GM18907 (cell line): ENCODE measurements around the gene TREX2.
A peak's percentile ranks its signal among the peaks of the same experiment; 100 is the strongest.

Experiments used
- ATAC-seq: cut with Tn5 transposase; IDR thresholded peaks from one replicate; pipeline ENCODE4 v1.9.1; 2021; ENCODE audit warnings: mild to moderate bottlenecking, moderate library complexity; ENCODE audit not compliant: unreplicated experiment

The TREX2 gene

DNA sequence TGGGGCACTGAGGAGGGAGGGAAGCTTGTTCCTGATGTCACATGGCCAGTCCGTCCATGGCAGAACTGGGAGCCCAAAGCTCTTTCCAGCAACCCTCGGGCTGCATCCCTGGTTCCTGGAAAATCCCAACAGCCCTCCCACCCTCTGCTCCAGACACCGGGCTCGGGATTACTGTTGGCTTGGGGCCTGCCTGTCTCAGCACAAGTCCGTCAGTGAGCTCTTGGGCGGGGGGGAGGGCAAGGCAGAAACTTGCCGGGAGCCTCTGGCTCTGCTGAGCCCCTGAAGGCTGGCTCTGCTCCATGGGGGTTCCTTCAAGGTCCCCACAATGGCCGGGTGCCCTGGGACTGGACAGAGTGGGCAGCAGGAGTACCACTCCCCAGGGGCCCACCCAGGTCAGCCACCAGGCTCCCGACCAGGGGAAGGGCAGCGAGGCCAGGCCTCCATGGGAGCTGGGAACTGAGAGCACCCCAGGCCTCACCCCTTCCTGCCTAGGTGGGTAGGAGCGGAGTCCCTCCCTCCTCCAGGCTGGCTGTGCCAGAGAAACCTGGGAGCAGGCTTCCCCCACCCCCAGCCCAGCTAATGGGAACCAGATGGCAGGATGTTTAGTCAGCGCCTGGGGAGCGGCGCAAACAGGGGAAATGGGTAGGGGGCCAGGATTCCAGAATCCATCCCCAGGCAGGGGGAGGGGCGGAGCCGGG is 31.0 kb upstream of the TREX2 start:
- no peak for ATAC-seq

DNA sequence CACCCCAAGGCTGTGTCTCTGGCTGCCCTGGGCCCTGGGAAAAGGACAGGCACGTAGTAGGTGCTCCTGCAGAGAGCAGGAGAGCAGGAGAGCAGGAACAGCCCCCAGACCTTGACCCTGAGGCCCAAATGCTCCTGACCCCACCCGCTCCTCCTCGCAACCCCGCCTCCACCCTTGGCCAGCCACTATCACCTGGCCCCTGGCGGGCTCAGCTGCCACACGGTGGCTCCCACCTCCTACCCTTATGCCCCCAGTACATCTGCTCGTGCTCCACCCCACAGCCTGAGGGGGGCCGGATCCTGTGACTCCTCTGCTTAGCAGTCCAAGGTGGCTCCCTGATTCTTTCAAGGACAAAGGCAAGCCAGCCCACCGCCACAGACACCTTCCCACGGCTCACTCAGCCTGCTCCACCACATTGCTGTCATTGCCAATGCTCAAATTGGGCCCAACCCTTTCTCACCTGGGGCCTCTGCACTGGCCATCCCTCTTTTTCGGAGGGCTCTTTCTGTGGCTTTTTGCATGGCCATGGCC is 30.0 kb upstream of the TREX2 start:
- ATAC-seq: no peak

- no peak for ATAC-seq
Measured at GRCh38 chrX:153475271-153475670, 29.4 kb upstream of the TREX2 start.

- ATAC-seq: no peak
Measured at GRCh38 chrX:153474718-153475117, 28.9 kb upstream of the TREX2 start.

DNA sequence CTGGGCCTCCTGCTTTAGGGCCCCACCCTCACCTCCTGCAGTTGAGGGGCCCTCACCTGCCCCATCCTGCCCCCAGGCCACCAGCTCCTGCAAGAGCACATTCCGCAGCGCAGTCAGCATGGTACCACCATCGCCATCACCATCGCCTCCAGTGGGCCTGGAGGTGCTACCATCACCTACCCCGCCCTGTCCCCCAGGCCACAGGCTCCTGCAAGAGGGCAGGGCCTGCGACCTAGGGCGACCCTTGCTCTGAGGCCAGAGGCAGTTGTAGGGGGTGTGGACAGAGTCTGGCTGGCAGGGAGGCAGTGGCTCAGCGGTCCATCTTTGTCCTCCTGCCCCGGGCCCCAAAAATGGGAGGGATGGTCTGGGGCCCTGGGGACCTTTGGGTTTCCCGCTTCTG is 28.4 kb upstream of the TREX2 start:
- no peak for ATAC-seq

GRCh38 chrX:153473126-153473525 is 27.3 kb upstream of the TREX2 start:
- ATAC-seq: no peak

DNA sequence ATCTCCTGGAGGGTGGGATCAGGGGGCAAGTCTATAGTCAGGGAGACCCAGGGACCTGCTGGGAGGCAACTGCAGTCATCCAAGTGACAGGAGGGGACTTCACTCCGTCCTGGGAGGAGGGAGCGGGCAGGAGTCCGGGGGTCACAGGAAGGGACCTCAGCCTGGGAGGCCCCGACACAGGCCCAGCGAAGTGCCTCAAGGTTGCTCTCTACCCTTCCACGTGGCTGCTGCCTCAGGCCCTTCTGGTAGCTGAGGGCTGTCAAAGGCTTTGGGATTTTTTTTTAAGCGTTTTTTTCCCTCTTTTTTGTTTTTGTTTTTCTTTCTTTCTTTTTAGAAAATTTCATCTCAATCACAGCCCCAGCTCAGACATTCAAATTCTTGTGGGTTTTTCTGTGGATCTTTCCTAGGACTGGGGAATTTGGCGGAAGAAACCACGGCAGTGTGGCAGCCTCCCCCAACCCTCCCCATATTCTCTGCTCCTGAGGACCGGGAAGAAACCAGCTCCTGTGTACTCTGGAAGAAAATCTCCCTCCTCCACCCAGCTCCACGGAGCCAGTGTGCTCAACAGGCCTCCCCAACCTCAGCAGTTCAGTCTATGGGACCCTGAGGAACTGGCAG is 25.9 kb upstream of the TREX2 start:
- no peak for ATAC-seq

DNA sequence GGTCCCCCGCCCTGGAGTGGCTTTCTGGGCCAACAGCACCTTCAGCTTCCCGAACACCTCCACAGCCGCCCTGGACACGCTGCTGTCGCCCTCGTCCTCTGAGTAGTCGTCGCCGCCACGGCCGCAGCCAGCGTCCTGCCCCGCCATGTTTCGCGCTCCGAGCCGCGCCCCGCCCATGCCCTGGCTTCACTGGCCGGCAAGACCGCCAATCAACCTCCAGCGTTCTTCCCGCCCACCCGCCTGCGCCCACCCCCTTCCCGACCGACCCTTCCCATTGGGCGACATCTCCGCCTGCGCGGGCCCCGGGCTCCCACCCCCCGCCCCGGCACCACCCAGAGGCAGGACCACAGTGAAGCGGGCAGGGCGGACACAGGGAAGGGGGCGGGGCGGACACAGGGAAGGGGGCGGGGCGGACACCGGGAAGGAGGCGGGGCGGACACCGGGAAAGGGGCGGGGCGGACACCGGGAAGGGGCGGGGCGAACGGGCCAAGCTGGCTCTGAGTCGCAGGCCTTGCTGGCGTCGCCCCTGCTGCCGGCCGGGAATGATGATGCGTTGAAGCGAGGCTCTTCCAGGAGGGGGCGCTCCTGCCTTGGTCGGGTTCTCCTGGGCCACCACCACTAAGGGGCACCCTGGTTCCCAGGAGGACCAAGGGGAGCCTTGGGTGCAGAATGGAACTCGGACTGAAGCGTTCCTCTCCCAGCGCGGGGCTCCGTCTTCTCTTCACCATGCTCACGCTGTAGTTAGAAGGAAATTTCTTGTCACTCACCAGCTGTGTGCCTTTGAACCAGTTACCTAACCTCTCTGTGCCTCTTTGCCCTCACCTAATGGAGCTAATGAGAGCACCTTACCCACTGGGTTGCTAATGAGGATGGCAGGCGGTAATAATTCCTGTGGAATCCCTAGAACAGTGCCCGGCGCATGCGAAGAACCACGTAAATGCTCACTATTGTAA is 24.8 kb upstream of the TREX2 start, which contains the start of gene HAUS7:
HAUS7 (minus strand) TSS at position 166 of the 953 bp plus-strand sequence; CDS start at position 147, 19 bp downstream.
- ATAC-seq: peak; percentile 75

- ATAC-seq: peak; percentile 38
Measured at GRCh38 chrX:153469811-153470410, 24.1 kb upstream of the TREX2 start.

- no peak for ATAC-seq
Measured at GRCh38 chrX:153468008-153468580, 22.2 kb upstream of the TREX2 start.

DNA sequence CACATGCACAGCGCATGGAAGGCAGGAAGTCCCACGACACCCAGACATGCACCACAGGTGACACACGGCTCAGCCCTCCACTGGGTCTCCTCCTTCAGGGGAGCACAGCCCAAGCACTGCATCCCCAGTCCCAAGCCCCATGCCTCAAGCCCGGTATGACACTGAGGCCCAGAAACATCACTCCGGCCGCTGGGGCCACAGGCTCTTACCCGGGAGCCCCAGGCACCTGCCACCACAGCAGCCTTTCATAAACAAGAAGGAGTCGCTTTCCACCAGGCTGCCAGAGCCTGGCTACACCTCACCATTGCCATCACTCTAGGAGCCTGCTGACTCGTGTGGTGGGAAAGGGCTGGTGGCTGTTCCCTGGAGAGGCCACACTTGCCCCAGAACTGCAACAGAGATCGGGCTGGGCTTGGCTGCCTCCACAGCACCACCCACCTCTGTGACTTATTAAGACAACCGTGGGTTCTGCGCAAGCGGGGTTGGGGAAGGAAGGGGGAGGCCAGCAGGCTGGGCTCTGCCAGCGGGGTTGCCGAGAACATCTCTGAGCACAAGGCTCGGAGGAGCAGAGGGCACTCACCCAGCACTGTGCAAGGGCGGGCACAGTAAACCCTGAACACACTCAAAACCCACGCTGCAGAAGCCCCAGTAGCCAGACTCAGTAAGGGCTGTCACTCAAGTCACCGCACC is 20.0 kb upstream of the TREX2 start:
- no peak for ATAC-seq

- no peak for ATAC-seq
Measured at GRCh38 chrX:153464116-153464515, 18.3 kb upstream of the TREX2 start.

- ATAC-seq: no peak
Measured at GRCh38 chrX:153463556-153463955, 17.7 kb upstream of the TREX2 start.

GRCh38 chrX:153463031-153463430 is 17.2 kb upstream of the TREX2 start:
- no peak for ATAC-seq

GRCh38 chrX:153462291-153462690 is 16.4 kb upstream of the TREX2 start:
- no peak for ATAC-seq

DNA sequence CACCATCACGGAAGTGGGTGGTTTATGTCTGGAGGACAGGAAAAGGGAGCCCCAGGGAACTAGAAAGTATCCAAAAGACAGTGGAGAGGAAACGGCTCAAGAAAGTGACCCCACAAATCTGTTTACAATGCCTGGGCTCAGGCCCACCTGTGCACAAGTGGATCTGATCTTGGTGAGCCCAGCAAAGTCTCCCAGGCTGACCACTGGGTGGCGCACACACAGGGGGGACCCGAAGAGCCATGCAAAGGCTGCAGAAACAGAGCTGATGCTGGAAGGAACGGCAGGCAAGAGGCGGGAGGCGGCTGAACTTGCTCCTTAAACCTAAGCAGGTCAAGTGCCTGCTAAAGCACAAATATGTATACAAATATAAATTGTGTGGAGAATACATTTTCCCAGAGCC is 15.0 kb upstream of the TREX2 start:
- no peak for ATAC-seq

DNA sequence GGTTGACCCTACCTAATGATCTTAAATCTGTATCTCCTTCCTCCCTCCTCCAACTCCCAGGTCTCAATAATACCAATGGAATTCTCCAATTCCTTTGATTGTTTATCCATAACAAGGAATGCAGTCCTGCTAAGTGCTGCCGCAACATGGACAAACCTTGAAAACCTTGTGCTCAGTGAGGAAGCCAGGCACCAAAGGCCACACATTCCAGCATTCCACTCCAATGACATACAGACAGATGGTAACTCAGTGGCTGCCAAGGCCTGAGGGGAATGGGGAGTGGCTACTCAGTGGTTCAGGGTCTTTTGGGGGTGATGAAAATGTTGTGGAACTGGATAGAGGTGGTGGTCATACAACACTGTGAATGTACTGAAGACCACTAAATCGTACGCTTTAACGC is 14.1 kb upstream of the TREX2 start:
- ATAC-seq: no peak

DNA sequence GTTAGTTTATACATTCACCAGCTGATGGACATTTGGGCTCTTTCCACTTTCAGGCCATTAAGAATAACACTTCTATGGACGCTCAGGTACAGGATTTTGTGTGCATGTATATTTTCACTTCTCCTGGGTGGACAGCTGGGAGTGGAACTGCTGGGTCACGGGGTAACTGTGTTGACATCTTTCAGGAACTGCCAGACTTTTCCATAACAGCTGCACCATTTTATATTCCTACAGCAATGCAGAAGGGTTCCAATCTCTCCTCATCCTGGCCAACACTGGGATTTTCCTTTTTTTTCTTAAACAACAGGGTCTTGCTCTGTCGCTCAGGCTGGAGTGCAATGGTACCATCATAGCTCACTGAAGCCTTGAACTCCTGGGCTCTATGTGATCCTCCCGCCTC is 12.6 kb upstream of the TREX2 start:
- no peak for ATAC-seq

- ATAC-seq: no peak
Measured at GRCh38 chrX:153457827-153458466, 12.1 kb upstream of the TREX2 start.
